Kidney (tissue), 14 donors: Measurements from ENCODE around the gene PPM1L. TPM values are rescaled to one million over a fixed set of nuclear protein-coding genes. Genes with fewer than 3 reads are reported as not detected.

Experiments
- DNase-seq, 5 donors: peaks; one replicate each; pipeline ENCODE4 v3.0.0-alpha.2; 2013 to 2020
- FAIRE-seq: peaks from 2 replicates; lab custom pipeline; 2012; peaks lifted over from hg19 to GRCh38; lab: Jason Lieb, UNC
- H3K27ac ChIP-seq, 2 donors: one replicate each; pipeline ENCODE4 v1.7.0; 2013; ENCODE audit warnings: low read depth in 2 of 2, low read length in 2 of 2, inconsistent platforms in 1 of 2
- H3K27me3 ChIP-seq: one replicate; pipeline ENCODE4 v1.7.1; 2013; ENCODE audit warnings: low read length, inconsistent platforms; ENCODE audit not compliant: control insufficient read depth, insufficient read depth
- H3K36me3 ChIP-seq, 3 donors: one replicate each; pipeline versions ENCODE4 v1.7.0 to v1.7.1; 2013; ENCODE audit warnings: low read length in 3 of 3, control low read depth in 1 of 3, inconsistent platforms in 1 of 3; ENCODE audit not compliant: insufficient read depth in 3 of 3, control insufficient read depth in 2 of 3
- H3K4me1 ChIP-seq, 3 donors: one replicate each; pipeline versions ENCODE4 v1.7.0 to v1.7.1; 2013; ENCODE audit warnings: low read length in 3 of 3, inconsistent platforms in 1 of 3, low read depth in 1 of 3; ENCODE audit not compliant: control insufficient read depth in 2 of 3, insufficient read depth in 2 of 3
- H3K4me3 ChIP-seq, 3 donors: one replicate each; pipeline versions ENCODE4 v1.7.0 to v1.8.1; 2013; ENCODE audit warnings: low read length in 3 of 3, control low read depth in 1 of 3, inconsistent platforms in 1 of 3
- H3K9ac ChIP-seq, 3 donors: one replicate each; pipeline versions ENCODE4 v1.7.0 to v1.7.1; 2013; ENCODE audit warnings: low read length in 3 of 3, control low read depth in 1 of 3, inconsistent platforms in 1 of 3
- H3K9me3 ChIP-seq, 3 donors: one replicate each; pipeline versions ENCODE4 v1.7.0 to v1.7.1; 2013; ENCODE audit warnings: low read length in 3 of 3, control low read depth in 1 of 3, inconsistent platforms in 1 of 3; ENCODE audit not compliant: control insufficient read depth in 2 of 3, insufficient read depth in 1 of 3
- intact Hi-C: fragments of 100-400 bp; cut with DNase I; formaldehyde crosslinking; loops from one replicate; pipeline ENCODE4 v1.11.1; 2022
- polyA plus RNA-seq: library from polyadenylated mRNA; stranded (reverse); fragments of 350-450 nt; fragmentation: Illumina TruSeq; extraction: RNeasy Lipid Tissue Mini Kit (QIAGEN cat#74804); gene quantifications from one replicate; pipeline ENCODE4 v1.2.3, GENCODE V29; 2014; ENCODE audit warnings: low read depth, low replicate concordance; ENCODE audit not compliant: insufficient read depth
- total RNA-seq: library from RNA; stranded (reverse); fragmentation: NEBNext Ultra II Directional; extraction: Animal tissue kit (Norgen Biotek cat#: 25700); gene quantifications from one replicate; pipeline ENCODE4 v1.2.1, GENCODE V29; 2021
- TF ChIP-seq, protein P1 (sequence below): IDR thresholded peaks from 3 replicates; pipeline ENCODE4 v1.5.1; 2012; ENCODE audit warnings: mild to moderate bottlenecking, moderate library complexity, borderline replicate concordance; ENCODE audit not compliant: insufficient read depth; ENCODE audit errors: extremely low read depth
- donor health status: control.
- donor health status: control.
- donor health status: control.
- donor health status: control.
- donor health status: control.
- donor health status: DM: yes; HTN: yes; CAD: no.
- donor health status: Normal renal cell carcinoma (clear cell type).

The PPM1L gene
- total and polyA plus RNA-seq, 2 donors from 2014 or later, result 2.8 to 13.8 TPM

DNA sequence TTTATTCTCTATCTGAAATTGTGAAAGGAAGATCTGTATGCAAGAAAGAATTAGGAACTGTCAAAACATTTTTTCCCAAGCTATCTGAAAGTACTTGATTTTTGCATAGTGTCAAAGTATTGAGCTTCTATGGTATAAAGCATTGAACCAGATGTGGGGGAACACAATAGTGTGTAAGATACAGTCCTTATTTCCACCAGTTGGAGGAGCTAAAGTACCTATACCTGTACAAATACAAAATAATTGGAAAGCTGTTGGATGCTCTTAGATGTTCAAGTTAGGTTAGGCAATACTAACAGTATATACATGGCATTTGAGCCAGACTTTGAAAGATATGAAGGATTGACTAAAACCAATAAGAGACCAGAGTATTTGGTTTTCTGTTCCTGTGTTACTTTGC is 200.8 kb downstream of the PPM1L start:
- no peaks in the 10 kb centered on the region for H3K9me3 ChIP-seq
- intact Hi-C loops, result no loop called here
- H3K36me3 ChIP-seq, result no peaks in the 10 kb centered on the region
- H3K27ac ChIP-seq, result no peak overlapping the region
- FAIRE-seq (peak; percentile 51), DNase-seq (no peak)
- no peak overlapping the region for H3K4me3 ChIP-seq
- H3K4me1 ChIP-seq, result peaks cover 0 to 16% (median 7%) of the 10 kb centered on the region in 3 donors
- TF ChIP-seq, protein P1, sequence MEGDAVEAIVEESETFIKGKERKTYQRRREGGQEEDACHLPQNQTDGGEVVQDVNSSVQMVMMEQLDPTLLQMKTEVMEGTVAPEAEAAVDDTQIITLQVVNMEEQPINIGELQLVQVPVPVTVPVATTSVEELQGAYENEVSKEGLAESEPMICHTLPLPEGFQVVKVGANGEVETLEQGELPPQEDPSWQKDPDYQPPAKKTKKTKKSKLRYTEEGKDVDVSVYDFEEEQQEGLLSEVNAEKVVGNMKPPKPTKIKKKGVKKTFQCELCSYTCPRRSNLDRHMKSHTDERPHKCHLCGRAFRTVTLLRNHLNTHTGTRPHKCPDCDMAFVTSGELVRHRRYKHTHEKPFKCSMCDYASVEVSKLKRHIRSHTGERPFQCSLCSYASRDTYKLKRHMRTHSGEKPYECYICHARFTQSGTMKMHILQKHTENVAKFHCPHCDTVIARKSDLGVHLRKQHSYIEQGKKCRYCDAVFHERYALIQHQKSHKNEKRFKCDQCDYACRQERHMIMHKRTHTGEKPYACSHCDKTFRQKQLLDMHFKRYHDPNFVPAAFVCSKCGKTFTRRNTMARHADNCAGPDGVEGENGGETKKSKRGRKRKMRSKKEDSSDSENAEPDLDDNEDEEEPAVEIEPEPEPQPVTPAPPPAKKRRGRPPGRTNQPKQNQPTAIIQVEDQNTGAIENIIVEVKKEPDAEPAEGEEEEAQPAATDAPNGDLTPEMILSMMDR, result peak; percentile 19
- no peaks in the 10 kb centered on the region for H3K27me3 ChIP-seq
- H3K9ac ChIP-seq, result no peak overlapping the region

DNA sequence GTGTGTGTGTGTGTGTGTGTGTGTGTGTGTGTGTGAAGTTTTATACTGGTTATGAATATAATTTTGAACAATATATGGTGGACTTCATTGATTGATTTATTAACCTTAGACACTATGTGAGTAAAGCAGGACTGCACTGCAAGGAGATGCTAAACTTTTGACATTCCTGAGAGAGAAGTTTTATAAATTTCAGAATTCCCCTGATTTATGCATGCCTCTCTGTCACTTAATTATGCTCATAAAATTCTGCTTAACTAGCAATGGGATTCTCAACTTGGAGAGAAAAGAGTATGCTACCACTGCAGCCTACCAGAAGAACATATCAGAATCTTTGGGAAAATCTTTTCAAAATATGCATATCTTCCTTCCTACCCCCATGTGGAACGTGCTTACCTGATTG is 204.5 kb downstream of the PPM1L start:
- intact Hi-C loops, result no loop called here
- TF ChIP-seq, protein P1, result no peak
- Histone ChIP-seq H3K27ac (no peak overlapping the region), H3K9me3 (no peaks in the 10 kb centered on the region), H3K4me1 (peaks cover 0 to 4% (median 0%) of the 10 kb centered on the region in 3 donors), H3K4me3 (no peak overlapping the region), H3K36me3 (no peaks in the 10 kb centered on the region), H3K27me3 (no peaks in the 10 kb centered on the region), H3K9ac (no peak overlapping the region)
- no peak for DNase-seq
- FAIRE-seq, result no peak

DNA sequence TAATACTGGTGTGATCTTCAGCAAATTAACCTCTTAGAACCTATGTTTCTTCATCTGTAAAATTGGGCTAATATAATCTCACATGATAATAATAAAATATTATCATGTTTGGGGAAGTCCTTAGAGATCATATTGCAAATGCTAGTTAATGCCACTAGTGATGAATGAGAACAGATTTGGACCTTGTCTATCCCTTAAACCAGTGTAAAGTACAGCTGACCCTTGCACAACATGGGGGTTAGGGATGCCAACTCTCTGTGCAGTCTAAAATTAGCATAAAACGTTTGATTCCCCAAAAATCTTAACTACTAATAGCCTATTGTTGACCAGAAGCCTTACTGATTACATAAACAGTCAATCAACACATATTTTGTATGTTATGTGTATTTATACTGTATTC is 207.9 kb downstream of the PPM1L start:
- no peak overlapping the region for H3K9ac ChIP-seq
- intact Hi-C loops, result no loop called here
- H3K4me1 ChIP-seq, result peaks cover 0 to 5% (median 2%) of the 10 kb centered on the region in 3 donors
- FAIRE-seq (no peak), DNase-seq (no peak)
- H3K4me3 ChIP-seq, result no peak overlapping the region
- no peaks in the 10 kb centered on the region for H3K36me3 ChIP-seq
- no peaks in the 10 kb centered on the region for H3K27me3 ChIP-seq
- H3K27ac ChIP-seq, result no peak overlapping the region
- H3K9me3 ChIP-seq, result no peaks in the 10 kb centered on the region
- TF ChIP-seq, protein P1, result no peak

DNA sequence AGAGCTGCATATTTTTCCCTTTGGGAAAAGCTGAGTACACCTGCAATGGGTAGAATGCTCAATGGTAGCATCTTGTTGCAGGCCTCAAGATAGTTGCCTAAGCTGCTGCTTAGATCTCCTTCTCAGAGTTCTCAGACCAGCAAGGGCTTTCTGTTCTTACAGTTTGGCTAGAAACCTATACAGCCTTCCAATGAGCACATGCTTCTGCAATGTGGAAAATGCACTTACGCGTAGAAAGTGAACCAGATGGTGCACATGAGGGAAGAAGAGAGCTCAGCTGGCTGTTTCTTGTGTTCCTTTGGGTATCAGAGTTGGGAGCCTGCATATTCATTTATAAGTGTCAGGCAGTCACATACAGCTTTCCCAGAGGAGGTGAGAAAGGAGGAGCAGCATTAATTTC is 212.7 kb downstream of the PPM1L start:
- intact Hi-C loops, result no loop called here
- H3K4me1 ChIP-seq, result peaks cover 0 to 5% (median 2%) of the 10 kb centered on the region in 3 donors
- no peaks in the 10 kb centered on the region for H3K27me3 ChIP-seq
- H3K4me3 ChIP-seq, result no peak overlapping the region
- H3K36me3 ChIP-seq, result no peaks in the 10 kb centered on the region
- FAIRE-seq, result no peak
- no peak overlapping the region for H3K27ac ChIP-seq
- TF ChIP-seq, protein P1, result no peak
- DNase-seq, result no peak
- H3K9me3 ChIP-seq, result no peaks in the 10 kb centered on the region
- no peak overlapping the region for H3K9ac ChIP-seq
